Spleen (tissue), 11 donors: ENCODE data around the gene C2orf76. TPM values are rescaled to one million over a fixed set of nuclear protein-coding genes. Genes with fewer than 3 reads are reported as not detected.

Experiments
- DNase-seq: peaks from one replicate; pipeline ENCODE4 v3.0.0-alpha.2; 2020
- H3K27ac ChIP-seq, 8 donors: fragments of 200-600 bp; sonication (generic) in 7 of 8; 1 replicate in 4 of 8; 2 replicates in 4 of 8; pipeline versions ENCODE4 v1.5.0 to v1.8.0; 2016 to 2021; ENCODE audit warnings: inconsistent platforms in 4 of 8, mild to moderate bottlenecking in 4 of 8, moderate library complexity in 1 of 8
- H3K27me3 ChIP-seq, 7 donors: fragments of 200-600 bp; sonication (generic) in 6 of 7; replicated peaks in 1 of 7; 1 replicate in 4 of 7; 2 replicates in 3 of 7; pipeline versions ENCODE4 v1.5.0 to v1.8.0; 2016 to 2021; ENCODE audit warnings: inconsistent platforms in 3 of 7, mild to moderate bottlenecking in 1 of 7
- H3K36me3 ChIP-seq, 6 donors: fragments of 200-600 bp; sonication (generic) in 5 of 6; 1 replicate in 4 of 6; 2 replicates in 2 of 6; pipeline versions ENCODE4 v1.5.0 to v1.8.0; 2016 to 2021; ENCODE audit warnings: inconsistent platforms in 2 of 6
- H3K4me1 ChIP-seq, 6 donors: fragments of 200-600 bp; sonication (generic) in 5 of 6; 1 replicate in 3 of 6; 2 replicates in 3 of 6; pipeline versions ENCODE4 v1.5.0 to v1.8.0; 2016 to 2021; ENCODE audit warnings: inconsistent platforms in 3 of 6
- H3K4me3 ChIP-seq, 8 donors: fragments of 200-600 bp; sonication (generic) in 7 of 8; 1 replicate in 4 of 8; 2 replicates in 4 of 8; pipeline versions ENCODE4 v1.5.0 to v1.8.0; 2016 to 2021; ENCODE audit warnings: inconsistent platforms in 4 of 8, mild to moderate bottlenecking in 4 of 8, moderate library complexity in 2 of 8
- H3K9me3 ChIP-seq, 8 donors: fragments of 200-600 bp; sonication (generic) in 7 of 8; 1 replicate in 4 of 8; 2 replicates in 4 of 8; pipeline versions ENCODE4 v1.5.0 to v1.8.0; 2016 to 2021; ENCODE audit warnings: inconsistent platforms in 4 of 8
- POLR2A ChIP-seq, 3 donors: fragments of 450-650 bp; IDR thresholded peaks; one replicate each; pipeline ENCODE4 v1.5.1; 2017; ENCODE audit warnings: antibody characterized with exemption in 3 of 3, mild to moderate bottlenecking in 1 of 3
- POLR2AphosphoS5 ChIP-seq, 3 donors: sonication (generic); formaldehyde crosslinking; IDR thresholded peaks; one replicate each; pipeline ENCODE4 v1.5.1; 2017; ENCODE audit warnings: antibody characterized with exemption in 3 of 3
- WGBS, 5 donors: extraction: QIAGEN DNeasy Blood & Tissue Kit in 3 of 5; methylation state at CpG; one replicate each; pipeline versions ENCODE4 v1.1.5 to v1.1.7; 2013 to 2018; 5-methylcytosine and 5-hydroxymethylcytosine counted together
- intact Hi-C: fragments of 100-400 bp; cut with DNase I; formaldehyde crosslinking; loops from one replicate; pipeline ENCODE4 v1.15.0; 2023; ENCODE audit warnings: low total_unique reads
- polyA plus RNA-seq, 3 donors: library from polyadenylated mRNA; stranded (reverse); fragments of 200-250 nt; gene quantifications; one replicate each; pipeline ENCODE4 v1.2.1, GENCODE V29; 2013
- total RNA-seq, 7 donors: library from RNA; depleted of rRNA in 3 of 7; stranded (reverse); fragments of >200 nt in 3 of 7; fragmentation: NEBNext Ultra II Directional in 4 of 7; extraction: Animal tissue kit (Norgen Biotek cat#: 25700) in 4 of 7; gene quantifications; one replicate each; pipeline versions ENCODE4 v1.1.0 to v1.2.1, GENCODE V29; 2016 to 2021
- TF ChIP-seq, protein P1 (sequence below), 11 experiments: fragments of 200-600 bp in 7 of 11; fragments of 450-650 bp in 4 of 11; sonication (generic) in 4 of 11; IDR thresholded peaks in 8 of 11; conservative IDR thresholded peaks in 3 of 11; 1 replicate in 7 of 11; 2 replicates in 4 of 11; pipeline versions ENCODE4 v1.4.0 to v1.8.0; 2016 to 2021; ENCODE audit warnings: antibody characterized with exemption in 11 of 11, inconsistent platforms in 4 of 11, mild to moderate bottlenecking in 1 of 11
- donor health status: healthy with polysubstance abuse.
- donor health status: DM: no; HTN: no; CAD: no; lungs with moderate emphysema.
- donor health status: DM: no; HTN: no; CAD: no.
- donor health status: Bipolar disorder and iron deficiency.
- donor health status: healthy.
- donor health status: DM: no; HTN: no; CAD: no.
- donor health status: DM: yes; HTN: yes; CAD: no.

Gene C2orf76
- total and polyA plus RNA-seq, 10 donors, result 4.8 to 21.7 (median 8.2) TPM

DNA sequence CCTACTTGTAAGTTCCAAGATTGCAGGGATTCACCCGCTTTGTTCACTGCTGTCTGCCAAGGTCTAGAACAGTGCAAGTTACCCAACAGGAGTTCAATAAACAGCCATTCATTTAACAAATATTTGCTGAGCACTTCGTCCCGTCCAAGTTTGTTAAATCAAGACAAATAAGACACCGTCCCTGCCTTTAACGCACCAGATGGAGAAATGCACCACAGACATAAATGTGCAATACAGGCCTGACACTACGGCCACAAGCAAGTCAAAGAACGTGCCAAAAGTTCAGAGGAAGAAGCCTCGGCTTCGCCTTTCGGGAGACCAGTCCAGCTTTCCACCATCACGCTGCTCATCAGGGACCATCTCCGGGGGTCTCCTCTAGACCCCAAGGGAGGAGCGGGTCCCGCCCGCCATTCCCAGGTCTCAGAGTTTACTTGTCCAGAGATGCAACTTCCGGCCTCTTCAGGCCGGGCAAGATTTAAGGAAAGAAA is 429 bp downstream of the C2orf76 start:
- intact Hi-C loops, result no loop called here
- Histone ChIP-seq H3K4me3 (peak overlapping the region; percentile 60 to 95 (median 82)), H3K4me1 (peaks cover 13 to 45% (median 32%) of the 10 kb centered on the region in 6 donors), H3K27me3 (no peaks in the 10 kb centered on the region), H3K9me3 (no peaks in the 10 kb centered on the region), H3K27ac (peak overlapping the region; percentile 29 to 94 (median 88)), H3K36me3 (peaks cover 0 to 31% (median 22%) of the 10 kb centered on the region in 6 donors)
- TF ChIP-seq POLR2AphosphoS5 (IDR thresholded peaks at IDR 0.05) (no peak), POLR2A (IDR thresholded peaks at IDR 0.05) (no peak)
- TF ChIP-seq, protein P1, sequence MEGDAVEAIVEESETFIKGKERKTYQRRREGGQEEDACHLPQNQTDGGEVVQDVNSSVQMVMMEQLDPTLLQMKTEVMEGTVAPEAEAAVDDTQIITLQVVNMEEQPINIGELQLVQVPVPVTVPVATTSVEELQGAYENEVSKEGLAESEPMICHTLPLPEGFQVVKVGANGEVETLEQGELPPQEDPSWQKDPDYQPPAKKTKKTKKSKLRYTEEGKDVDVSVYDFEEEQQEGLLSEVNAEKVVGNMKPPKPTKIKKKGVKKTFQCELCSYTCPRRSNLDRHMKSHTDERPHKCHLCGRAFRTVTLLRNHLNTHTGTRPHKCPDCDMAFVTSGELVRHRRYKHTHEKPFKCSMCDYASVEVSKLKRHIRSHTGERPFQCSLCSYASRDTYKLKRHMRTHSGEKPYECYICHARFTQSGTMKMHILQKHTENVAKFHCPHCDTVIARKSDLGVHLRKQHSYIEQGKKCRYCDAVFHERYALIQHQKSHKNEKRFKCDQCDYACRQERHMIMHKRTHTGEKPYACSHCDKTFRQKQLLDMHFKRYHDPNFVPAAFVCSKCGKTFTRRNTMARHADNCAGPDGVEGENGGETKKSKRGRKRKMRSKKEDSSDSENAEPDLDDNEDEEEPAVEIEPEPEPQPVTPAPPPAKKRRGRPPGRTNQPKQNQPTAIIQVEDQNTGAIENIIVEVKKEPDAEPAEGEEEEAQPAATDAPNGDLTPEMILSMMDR (IDR thresholded peaks at IDR 0.05 in 8 of 11, conservative IDR thresholded peaks at IDR 0.05 in 3 of 11), result no peak
- no peak for DNase-seq
- 2 to 3% (median 3%) methylated on average over 17 of the region's 17 CpGs for WGBS, 5 donors

DNA sequence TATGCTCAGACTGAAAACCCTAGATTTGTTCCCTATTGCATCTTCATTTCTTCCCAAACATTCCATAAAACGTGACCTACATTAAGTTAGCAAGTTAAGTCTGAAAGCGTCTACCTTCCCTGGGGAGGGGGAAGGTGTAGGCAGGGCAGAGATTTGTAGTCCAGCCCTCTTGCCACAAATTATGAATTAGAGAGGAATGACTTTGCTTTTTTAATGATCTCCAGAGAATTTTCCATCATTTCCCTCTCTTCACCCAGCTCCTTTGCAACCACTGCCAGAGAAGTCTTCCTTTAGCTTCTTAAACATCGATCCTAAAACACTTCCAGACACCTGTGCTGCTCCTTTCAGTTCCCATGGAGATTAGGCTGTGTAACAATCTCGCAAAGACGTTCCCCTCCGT is 1.2 kb downstream of the C2orf76 start:
- no peaks in the 10 kb centered on the region for H3K9me3 ChIP-seq
- no peak for DNase-seq
- peak overlapping the region in 2 of 8 donors; percentile 91 to 94 for H3K27ac ChIP-seq
- H3K36me3 ChIP-seq, result peaks cover 0 to 23% (median 14%) of the 10 kb centered on the region in 6 donors
- H3K4me3 ChIP-seq, result peak overlapping the region in 5 of 8 donors; percentile 60 to 95 (median 76)
- no peak for TF ChIP-seq POLR2AphosphoS5 (IDR thresholded peaks at IDR 0.05)
- TF ChIP-seq, protein P1 (IDR thresholded peaks at IDR 0.05 in 8 of 11, conservative IDR thresholded peaks at IDR 0.05 in 3 of 11), result no peak
- TF ChIP-seq POLR2A (IDR thresholded peaks at IDR 0.05), result no peak
- no peaks in the 10 kb centered on the region for H3K27me3 ChIP-seq
- WGBS, 5 donors, result 61 to 67% (median 65%) methylated on average over 6 of the region's 6 CpGs
- H3K4me1 ChIP-seq, result peaks cover 13 to 45% (median 32%) of the 10 kb centered on the region in 6 donors
- intact Hi-C loops, result no loop called here

DNA sequence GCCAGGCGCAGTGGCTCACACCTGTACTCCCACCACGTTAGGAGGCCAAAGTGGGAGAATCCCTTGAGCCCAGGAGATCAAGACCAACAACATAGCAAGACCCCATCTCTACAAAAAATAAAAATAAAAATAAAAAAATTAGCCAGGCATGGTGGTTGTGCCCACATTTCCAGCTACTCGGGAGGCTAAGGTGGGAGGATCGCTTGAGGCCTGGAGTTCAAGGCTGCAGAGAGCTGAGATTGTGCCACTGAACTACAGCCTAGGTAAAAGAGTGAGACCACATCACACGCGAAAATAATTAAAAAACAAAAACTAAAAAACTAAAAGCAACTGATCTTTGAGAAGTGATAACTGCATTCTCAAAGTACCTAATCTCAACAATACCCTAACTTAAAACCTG is 1.8 kb downstream of the C2orf76 start:
- Histone ChIP-seq H3K27ac (no peak overlapping the region), H3K9me3 (no peaks in the 10 kb centered on the region), H3K4me1 (peaks cover 13 to 45% (median 32%) of the 10 kb centered on the region in 6 donors), H3K36me3 (peaks cover 0 to 17% (median 11%) of the 10 kb centered on the region in 6 donors), H3K4me3 (no peak overlapping the region), H3K27me3 (no peaks in the 10 kb centered on the region)
- TF ChIP-seq, protein P1 (IDR thresholded peaks at IDR 0.05 in 8 of 11, conservative IDR thresholded peaks at IDR 0.05 in 3 of 11), result no peak
- TF ChIP-seq POLR2AphosphoS5 (IDR thresholded peaks at IDR 0.05) (no peak), POLR2A (IDR thresholded peaks at IDR 0.05) (no peak)
- no peak for DNase-seq
- intact Hi-C loops, result no loop called here
- WGBS, 5 donors, result 88 to 93% (median 92%) methylated on average over 6 of the region's 6 CpGs

DNA sequence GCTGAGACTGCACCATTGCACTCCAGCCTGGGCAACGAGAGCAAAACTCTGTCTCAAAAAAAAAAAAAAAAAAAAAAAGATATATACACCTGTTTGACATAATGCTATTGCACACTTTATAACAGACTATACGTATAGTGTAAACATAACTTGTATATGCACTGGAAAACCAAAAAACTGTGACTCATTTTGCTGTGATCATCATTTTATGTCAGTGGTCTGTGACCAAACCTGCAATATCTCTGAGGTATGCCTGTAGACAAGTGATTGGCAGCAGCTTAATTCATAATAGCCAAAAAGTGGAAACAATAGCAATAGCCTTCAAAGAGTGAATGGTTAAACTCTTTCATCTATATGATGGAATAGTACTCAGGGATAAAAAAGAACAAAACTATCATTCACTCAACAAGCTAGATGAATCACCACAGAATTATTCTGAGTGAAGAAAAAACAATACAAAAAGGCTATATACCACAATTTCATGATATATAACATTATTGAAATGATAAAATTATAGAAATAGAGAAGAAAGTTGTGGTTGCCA is 6.1 kb downstream of the C2orf76 start:
- no peak for TF ChIP-seq POLR2A (IDR thresholded peaks at IDR 0.05)
- no peak for TF ChIP-seq POLR2AphosphoS5 (IDR thresholded peaks at IDR 0.05)
- Histone ChIP-seq H3K4me3 (no peak overlapping the region), H3K27me3 (no peaks in the 10 kb centered on the region), H3K9me3 (no peaks in the 10 kb centered on the region), H3K4me1 (peaks cover 2 to 19% (median 12%) of the 10 kb centered on the region in 6 donors), H3K27ac (no peak overlapping the region), H3K36me3 (no peaks in the 10 kb centered on the region)
- DNase-seq, result no peak
- 93 to 100% (median 98%) methylated on average over 2 of the region's 2 CpGs for WGBS, 5 donors
- intact Hi-C loops, result no loop called here
